Measurements from ENCODE around the gene RGS5.

DNA sequence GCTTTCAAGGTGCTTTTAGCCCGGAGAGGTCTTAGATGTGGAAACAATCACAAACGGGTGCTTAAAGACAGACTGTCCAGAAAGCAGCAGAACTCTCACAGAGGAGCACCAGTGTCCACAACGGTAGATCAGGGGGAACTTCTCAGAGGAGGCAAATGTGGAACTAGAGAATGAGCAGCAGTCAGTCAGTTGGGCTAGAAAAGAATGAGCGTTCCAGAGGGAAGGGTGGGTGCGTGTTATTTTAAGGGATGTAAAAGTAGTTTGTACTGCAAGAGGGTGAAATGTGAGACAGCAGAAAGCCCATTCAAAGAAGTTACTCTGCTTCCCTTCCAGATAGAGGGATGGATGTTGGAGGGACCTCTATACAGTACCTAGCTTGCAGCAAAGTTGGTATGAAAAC, 30.9 kb downstream of the RGS5 start:
- TF ChIP-seq CTBP1 (IDR thresholded peaks at IDR 0.05; ENCODE audit: borderline replicate concordance) (no peak), TARDBP (IDR thresholded peaks at IDR 0.05) (no peak), FOXM1 (IDR thresholded peaks at IDR 0.05; ENCODE audit: borderline replicate concordance) (no peak), HDGF (IDR thresholded peaks at IDR 0.05; ENCODE audit: borderline replicate concordance) (no peak), SP1 (IDR thresholded peaks at IDR 0.05) (no peak), ELF4 (IDR thresholded peaks at IDR 0.05) (no peak), SUZ12 (IDR thresholded peaks at IDR 0.05) (no peak), PKNOX1 (IDR thresholded peaks at IDR 0.05) (no peak), FOXA1 (IDR thresholded peaks at IDR 0.05) (no peak), L3MBTL2 (conservative IDR thresholded peaks at IDR 0.05) (no peak)

Measured in HEK293T (cell line).